Measurements from ENCODE around the gene RPTOR. TPM values are rescaled to one million over a fixed set of nuclear protein-coding genes. Genes with fewer than 3 reads are reported as not detected.
A peak's percentile ranks its signal among the peaks of the same experiment; 100 is the strongest.

RPTOR gene
- total RNA-seq, 3 donors from 2014 or later (not counting 1 experiment from before 2014, with no cell fraction given), result 49.2 to 63.6 (median 55.4) TPM

GRCh38 chr17:80969030-80969673, 424.5 kb downstream of the RPTOR start:
- H3K27ac Mint-ChIP-seq, result peak overlapping the region in 1 of 2 donors; percentile 31
- ATAC-seq, result peak in 2 of 3 donors; percentile 36 to 48
- Histone ChIP-seq H3K4me1 (ENCODE audit: control insufficient read depth, insufficient read depth, low read length) (peaks cover 24% of the 10 kb centered on the region), H3K27me3 (ENCODE audit: control insufficient read depth, insufficient read depth, low read length) (no peaks in the 10 kb centered on the region), H3K9me3 (ENCODE audit: control insufficient read depth, insufficient read depth, low read length) (no peaks in the 10 kb centered on the region), H3K4me3 (ENCODE audit: low read length) (no peak overlapping the region), H3K27ac (ENCODE audit: low read length) (no peak overlapping the region), H3K36me3 (ENCODE audit: control insufficient read depth, insufficient read depth, low read length) (peaks cover 7% of the 10 kb centered on the region)
- intact Hi-C loops (cut with micrococcal nuclease), result no loop called here
- no peaks in the 10 kb centered on the region for H3K9me3 Mint-ChIP-seq
- TF ChIP-seq CTCF (IDR thresholded peaks at IDR 0.05), result no peak
- no peaks in the 10 kb centered on the region for H3K27me3 Mint-ChIP-seq (ENCODE audit: low read depth in 2 of 2)
- H3K36me3 Mint-ChIP-seq, result no peaks in the 10 kb centered on the region
- no peak overlapping the region for H3K4me3 Mint-ChIP-seq
- WGBS (ENCODE audit: insufficient coverage), result 66% methylated on average over 20 of the region's 20 CpGs
- no peaks in the 10 kb centered on the region for H3K4me1 Mint-ChIP-seq
- no peak for DNase-seq

GRCh38 chr17:80969674-80970043, 425.0 kb downstream of the RPTOR start:
- H3K9me3 Mint-ChIP-seq, result no peaks in the 10 kb centered on the region
- Histone ChIP-seq H3K4me3 (ENCODE audit: low read length) (no peak overlapping the region), H3K36me3 (ENCODE audit: control insufficient read depth, insufficient read depth, low read length) (peaks cover 3% of the 10 kb centered on the region), H3K4me1 (ENCODE audit: control insufficient read depth, insufficient read depth, low read length) (peaks cover 24% of the 10 kb centered on the region), H3K9me3 (ENCODE audit: control insufficient read depth, insufficient read depth, low read length) (no peaks in the 10 kb centered on the region), H3K27me3 (ENCODE audit: control insufficient read depth, insufficient read depth, low read length) (no peaks in the 10 kb centered on the region), H3K27ac (ENCODE audit: low read length) (no peak overlapping the region)
- no peak for TF ChIP-seq CTCF (IDR thresholded peaks at IDR 0.05)
- intact Hi-C loops (cut with micrococcal nuclease), result no loop called here
- no peaks in the 10 kb centered on the region for H3K27me3 Mint-ChIP-seq (ENCODE audit: low read depth in 2 of 2)
- no peak for DNase-seq
- H3K4me1 Mint-ChIP-seq, result no peaks in the 10 kb centered on the region
- no peaks in the 10 kb centered on the region for H3K36me3 Mint-ChIP-seq
- H3K27ac Mint-ChIP-seq, result peak overlapping the region in 1 of 2 donors; percentile 31
- no peak for ATAC-seq
- no peak overlapping the region for H3K4me3 Mint-ChIP-seq
- WGBS (ENCODE audit: insufficient coverage), result 89% methylated on average over 10 of the region's 10 CpGs

GRCh38 chr17:80970044-80970761, 425.6 kb downstream of the RPTOR start:
- 37% methylated on average over 20 of the region's 20 CpGs for WGBS (ENCODE audit: insufficient coverage)
- Mint-ChIP-seq H3K9me3 (no peaks in the 10 kb centered on the region), H3K27ac (no peak overlapping the region), H3K27me3 (ENCODE audit: low read depth in 2 of 2) (no peaks in the 10 kb centered on the region), H3K36me3 (no peaks in the 10 kb centered on the region), H3K4me1 (no peaks in the 10 kb centered on the region), H3K4me3 (no peak overlapping the region)
- intact Hi-C loops (cut with micrococcal nuclease), result no loop called here
- no peaks in the 10 kb centered on the region for H3K27me3 ChIP-seq (ENCODE audit: control insufficient read depth, insufficient read depth, low read length)
- H3K27ac ChIP-seq (ENCODE audit: low read length), result no peak overlapping the region
- H3K4me1 ChIP-seq (ENCODE audit: control insufficient read depth, insufficient read depth, low read length), result peaks cover 24% of the 10 kb centered on the region
- ATAC-seq (peak; percentile 57 to 75 (median 71)), DNase-seq (peak in 1 of 2 donors; percentile 59)
- no peak overlapping the region for H3K4me3 ChIP-seq (ENCODE audit: low read length)
- no peaks in the 10 kb centered on the region for H3K9me3 ChIP-seq (ENCODE audit: control insufficient read depth, insufficient read depth, low read length)
- H3K36me3 ChIP-seq (ENCODE audit: control insufficient read depth, insufficient read depth, low read length), result no peaks in the 10 kb centered on the region
- peak; percentile 30 for TF ChIP-seq CTCF (IDR thresholded peaks at IDR 0.05)
